Vagina (tissue), 2 donors: ENCODE results near the gene CHPT1.

Experiments
- POLR2A ChIP-seq, 2 donors: fragments of 450-650 bp; IDR thresholded peaks; one replicate each; pipeline ENCODE4 v1.6.1; 2017; ENCODE audit warnings: antibody characterized with exemption in 2 of 2, mild to moderate bottlenecking in 2 of 2, moderate library complexity in 2 of 2
- TF ChIP-seq, protein P1 (sequence below), 3 experiments: fragments of 450-650 bp in 2 of 3; fragments of 200-600 bp in 1 of 3; sonication (generic) in 1 of 3; IDR thresholded peaks; one replicate each; pipeline ENCODE4 v1.5.1; 2017 to 2019; ENCODE audit warnings: antibody characterized with exemption in 3 of 3, mild to moderate bottlenecking in 2 of 3, moderate library complexity in 2 of 3

DNA sequence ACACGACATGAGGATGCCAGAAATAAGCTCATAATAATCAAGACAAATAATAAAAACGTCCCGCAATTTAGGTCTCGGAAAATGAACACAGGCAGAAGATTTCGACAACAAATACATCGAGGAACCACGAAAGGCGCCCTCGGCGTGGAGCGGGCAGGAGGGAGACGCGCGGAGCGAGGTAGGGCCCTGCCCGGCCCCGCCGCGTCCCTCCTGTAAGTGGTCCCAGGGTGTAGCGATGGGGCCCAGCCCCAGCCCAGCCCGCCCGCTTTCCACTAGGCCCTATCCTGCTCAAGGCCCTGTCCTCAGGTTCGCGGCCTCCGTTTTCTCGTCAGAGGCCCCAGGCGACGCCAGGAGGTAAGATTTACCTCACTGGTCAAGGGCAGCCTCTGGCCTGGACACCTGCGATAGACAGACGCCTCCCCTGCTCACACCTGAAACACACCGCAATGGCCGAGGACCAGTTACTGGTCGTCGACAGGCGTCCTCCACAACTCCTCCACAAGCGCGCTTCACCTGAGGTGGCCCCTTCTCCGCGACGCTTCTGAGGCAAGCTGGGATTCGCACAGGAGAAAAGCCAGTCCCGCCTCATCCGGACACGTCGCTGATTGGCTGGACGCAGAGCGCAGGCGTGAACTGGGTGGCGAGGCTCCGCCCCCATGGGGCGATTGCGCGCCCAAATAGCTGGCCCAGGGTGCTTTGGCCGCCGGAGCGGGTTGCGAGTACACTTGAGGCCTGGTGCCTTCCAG is 41.7 kb downstream of the CHPT1 start, which contains the start of gene SYCP3:
- TF ChIP-seq, protein P1, sequence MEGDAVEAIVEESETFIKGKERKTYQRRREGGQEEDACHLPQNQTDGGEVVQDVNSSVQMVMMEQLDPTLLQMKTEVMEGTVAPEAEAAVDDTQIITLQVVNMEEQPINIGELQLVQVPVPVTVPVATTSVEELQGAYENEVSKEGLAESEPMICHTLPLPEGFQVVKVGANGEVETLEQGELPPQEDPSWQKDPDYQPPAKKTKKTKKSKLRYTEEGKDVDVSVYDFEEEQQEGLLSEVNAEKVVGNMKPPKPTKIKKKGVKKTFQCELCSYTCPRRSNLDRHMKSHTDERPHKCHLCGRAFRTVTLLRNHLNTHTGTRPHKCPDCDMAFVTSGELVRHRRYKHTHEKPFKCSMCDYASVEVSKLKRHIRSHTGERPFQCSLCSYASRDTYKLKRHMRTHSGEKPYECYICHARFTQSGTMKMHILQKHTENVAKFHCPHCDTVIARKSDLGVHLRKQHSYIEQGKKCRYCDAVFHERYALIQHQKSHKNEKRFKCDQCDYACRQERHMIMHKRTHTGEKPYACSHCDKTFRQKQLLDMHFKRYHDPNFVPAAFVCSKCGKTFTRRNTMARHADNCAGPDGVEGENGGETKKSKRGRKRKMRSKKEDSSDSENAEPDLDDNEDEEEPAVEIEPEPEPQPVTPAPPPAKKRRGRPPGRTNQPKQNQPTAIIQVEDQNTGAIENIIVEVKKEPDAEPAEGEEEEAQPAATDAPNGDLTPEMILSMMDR (IDR thresholded peaks at IDR 0.05): no peak
- TF ChIP-seq POLR2A (IDR thresholded peaks at IDR 0.05): no peak
